IPS-NIHi11 (cell line): ENCODE results near the gene TUBGCP2.
"Not testable (repeated sequence)": the region's sequence is repeated elsewhere in the genome, so short reads cannot be mapped to it uniquely, and the experiment has no call there.

Experiments
- DNase-seq: peaks from one replicate; pipeline ENCODE4 v3.0.0; 2012; ENCODE audit warnings: mixed read lengths, low spot score

The TUBGCP2 gene

DNA sequence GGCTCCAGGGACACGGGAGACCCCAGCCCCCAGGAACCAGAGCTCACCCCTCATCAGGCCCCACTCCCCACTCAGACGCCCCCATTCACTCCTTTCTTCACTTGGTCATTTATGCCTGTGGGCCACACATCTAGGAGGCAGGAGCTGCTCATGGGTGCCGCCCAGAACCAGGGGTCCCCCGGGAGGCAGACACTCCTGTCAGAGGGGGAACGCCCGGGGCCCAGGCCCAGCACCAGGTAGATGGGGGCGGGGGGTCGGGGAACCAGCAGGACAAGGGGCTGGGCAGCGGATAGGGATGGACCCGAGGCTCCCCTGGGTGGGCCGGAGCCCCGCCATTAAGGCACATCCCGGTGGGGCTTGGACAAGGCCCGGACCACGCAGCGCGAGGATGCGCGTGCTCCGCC is 16.2 kb upstream of the TUBGCP2 start:
- DNase-seq: no peak

DNA sequence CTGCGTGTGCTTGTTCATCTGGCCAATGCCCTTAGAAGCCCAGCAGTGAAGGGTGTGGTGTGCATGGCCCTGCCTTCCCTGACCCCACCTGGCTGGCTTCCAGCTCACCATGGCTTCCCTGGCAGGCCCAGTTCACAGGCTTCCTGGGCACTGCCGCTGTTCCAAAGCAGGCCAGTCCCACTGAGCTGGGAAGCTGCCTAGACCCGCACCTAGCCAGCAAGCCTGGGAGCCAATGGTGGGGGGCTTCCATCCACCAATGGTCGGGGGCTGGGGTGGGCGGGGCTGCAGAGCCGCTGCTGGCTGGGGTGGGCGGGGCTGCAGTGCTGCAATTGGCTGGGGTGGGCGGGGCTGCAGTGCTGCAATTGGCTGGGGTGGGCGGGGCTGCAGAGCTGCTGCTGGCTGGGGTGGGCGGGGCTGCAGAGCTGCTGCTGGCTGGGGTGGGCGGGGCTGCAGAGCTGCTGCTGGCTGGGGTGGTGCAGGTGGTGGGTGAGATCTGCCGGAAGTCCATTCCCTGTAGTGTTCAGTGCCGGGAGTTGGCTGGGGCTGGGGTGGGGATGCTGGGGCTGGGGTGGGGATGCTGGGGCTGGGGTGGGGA is 15.6 kb upstream of the TUBGCP2 start:
- DNase-seq: peak; percentile 79

DNA sequence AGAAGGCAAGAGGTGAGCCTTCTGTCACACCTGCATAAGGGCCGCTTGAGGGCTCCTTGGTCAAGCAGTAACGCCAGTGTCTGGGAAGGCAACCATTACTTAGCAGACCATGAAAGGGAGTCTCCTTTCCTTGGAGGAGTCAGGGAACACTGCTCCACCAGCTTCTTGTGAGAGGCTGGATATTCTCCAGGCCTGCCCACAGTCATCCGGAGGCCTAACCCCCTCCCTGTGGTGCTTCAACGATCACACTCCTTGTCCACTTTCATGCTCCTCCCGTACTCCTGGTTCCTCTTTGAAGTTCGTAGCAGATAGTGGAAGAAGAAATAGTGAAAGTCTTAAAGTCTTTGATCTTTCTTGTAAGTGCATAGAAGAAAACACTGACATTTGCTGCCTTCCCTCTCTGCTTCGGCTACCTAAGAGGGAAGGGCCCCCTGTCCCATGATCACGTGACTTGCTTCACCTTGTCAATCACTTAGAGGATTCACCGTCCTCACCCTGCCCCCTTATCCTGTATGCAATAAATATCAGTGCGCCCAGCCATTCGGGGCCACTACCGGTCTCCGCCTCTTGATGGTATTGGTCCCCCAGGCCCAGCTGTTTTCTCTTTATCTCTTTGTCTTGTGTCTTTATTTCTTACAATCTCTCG is 13.5 kb upstream of the TUBGCP2 start:
- DNase-seq: not testable (repeated sequence)

DNA sequence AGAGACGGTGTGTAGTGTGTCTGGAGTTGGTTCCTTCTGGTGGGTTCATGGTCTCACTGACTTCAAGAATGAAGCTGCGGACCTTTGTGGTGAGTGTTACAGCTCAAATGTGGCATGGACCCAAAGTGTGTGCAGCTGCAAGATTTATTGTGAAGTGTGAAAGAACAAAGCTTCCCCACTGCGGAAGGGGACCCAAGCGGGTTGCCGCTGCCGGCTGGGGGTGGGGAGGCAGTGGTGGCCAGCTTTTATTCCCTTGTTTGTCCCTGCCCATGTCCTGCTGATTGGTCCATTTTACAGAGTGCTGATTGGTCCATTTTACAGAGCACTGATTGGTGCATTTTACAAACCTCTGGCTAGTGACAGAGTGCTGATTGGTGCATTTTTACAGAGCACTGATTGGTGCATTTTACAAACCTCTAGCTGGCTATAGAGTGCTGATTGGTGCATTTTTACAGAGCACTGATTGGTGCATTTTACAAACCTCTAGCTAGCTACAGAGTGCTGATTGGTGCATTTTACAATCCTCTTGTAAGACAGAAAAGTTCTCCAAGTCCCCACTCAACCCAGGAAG is 12.3 kb upstream of the TUBGCP2 start:
- DNase-seq: not testable (repeated sequence)

DNA sequence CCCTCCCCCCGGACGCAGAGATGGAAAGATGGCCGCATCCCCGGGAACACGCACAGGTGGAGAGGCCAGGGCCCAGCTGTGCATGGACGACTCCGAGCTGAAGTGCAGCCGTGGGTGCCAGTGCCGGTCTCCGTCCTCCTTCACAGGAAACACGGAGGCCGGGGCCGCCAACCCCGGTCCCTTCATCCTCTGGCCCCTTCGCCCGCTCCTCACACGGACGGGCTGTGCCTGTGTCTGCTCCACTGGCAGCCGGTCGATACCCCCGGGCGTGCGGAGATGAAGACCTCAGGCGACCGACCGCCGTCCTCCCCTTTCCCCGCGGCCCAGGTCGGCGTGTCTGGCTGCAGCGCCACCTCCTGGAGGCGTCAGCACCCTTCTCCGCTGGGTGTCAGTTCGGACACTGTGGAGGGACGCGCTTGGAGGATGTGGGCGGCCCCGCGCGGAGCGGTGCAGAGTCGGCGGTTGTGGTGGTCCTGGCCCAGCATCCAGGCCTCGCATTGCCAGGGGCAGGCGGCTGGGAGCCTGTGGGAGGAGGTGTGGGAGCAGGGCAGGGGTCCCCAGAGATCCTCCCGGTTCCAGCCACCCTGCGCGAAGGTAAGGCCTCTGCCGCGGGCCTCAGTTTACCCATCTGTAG is 9.9 kb upstream of the TUBGCP2 start:
- DNase-seq: peak; percentile 83

DNA sequence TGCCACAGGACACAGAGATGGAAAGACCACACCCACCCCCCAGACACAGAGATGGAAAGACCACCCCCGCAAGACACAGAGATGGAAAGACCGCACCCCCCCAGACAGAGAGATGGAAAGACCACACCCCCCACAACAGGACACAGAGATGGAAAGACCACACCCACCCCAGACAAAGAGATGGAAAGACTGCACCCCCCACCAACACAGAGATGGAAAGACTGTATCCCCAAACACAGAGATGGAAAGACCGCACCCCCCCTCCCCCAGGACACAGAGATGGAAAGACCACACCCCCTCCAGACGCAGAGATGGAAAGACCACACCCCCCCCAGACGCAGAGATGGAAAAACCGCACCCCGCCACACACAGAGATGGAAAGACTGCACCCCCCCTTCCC is 8.1 kb upstream of the TUBGCP2 start:
- no peak for DNase-seq

DNA sequence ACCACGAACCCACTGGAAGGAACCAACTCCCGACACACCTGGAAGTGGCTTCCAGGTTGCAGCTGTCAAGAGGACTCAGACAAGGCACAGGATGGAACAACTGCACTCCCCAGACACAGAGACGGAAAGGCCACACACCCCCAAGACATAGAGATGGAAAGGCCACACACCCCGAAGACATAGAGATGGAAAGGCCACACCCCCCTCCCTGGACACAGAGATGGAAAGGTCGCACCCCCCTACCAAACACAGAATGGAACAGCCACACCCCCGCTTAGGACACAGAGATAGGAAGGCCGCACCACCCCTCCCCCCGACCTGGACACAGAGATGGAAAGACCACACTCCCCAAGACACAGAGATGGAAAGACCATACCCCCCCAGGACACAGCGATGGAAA is 7.6 kb upstream of the TUBGCP2 start:
- no peak for DNase-seq

DNA sequence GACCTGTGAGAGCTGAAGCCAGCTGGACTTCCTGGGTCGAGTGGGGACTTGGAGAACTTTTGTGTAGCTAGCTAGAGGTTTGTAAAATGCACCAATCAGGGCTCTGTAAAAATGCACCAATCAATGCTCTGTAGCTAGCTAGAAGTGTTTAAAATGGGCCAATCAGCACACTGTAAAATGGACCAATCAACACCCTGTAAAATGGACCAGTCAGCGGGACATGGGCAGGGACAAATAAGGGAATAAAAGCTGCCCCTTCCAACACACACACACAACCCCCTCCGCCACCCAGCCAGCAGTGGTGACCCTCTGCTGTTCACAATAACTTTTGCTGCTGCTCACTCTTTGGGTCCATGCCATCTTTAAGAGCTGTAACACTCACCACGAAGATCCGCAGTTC is 7.2 kb upstream of the TUBGCP2 start:
- DNase-seq: no peak

DNA sequence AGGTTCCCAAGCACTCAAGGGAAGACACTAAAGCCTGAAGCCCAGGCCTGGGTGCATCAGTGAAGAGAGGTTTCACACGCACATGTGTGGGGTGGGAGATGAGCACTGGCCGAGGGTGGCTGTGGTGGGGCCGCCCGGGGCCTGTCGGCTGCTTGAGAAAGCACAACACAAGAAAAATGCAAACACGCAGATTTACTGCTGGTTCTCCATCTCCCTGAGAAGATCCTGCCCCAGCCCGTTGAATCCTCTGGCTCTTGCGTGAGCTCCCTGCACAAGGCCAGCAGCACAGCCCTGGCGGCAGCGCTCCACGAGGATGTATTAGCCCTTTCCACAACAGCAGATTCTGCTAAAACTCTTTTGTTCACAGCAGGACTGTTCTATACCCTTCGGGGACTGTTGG is 6.2 kb upstream of the TUBGCP2 start:
- no peak for DNase-seq

DNA sequence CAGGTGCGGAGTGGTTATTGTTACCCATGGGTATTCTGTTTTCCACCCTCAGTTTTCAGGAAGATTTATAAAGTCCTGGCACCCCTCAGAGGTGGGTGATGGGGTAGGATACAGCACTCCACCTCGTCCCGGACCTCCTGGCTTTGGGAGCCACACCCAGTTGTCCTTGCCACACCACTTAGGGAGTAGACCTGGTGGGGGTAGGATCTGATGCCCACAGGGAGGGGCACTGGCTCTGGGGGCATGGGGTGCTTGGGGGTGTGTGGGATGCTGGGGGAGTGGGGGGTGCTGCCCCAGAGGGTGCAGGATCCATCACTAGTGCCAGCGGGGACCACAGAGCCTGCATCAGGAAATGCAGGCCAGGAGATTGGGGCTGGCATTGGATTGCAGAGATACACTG is 4.5 kb upstream of the TUBGCP2 start:
- DNase-seq: no peak

DNA sequence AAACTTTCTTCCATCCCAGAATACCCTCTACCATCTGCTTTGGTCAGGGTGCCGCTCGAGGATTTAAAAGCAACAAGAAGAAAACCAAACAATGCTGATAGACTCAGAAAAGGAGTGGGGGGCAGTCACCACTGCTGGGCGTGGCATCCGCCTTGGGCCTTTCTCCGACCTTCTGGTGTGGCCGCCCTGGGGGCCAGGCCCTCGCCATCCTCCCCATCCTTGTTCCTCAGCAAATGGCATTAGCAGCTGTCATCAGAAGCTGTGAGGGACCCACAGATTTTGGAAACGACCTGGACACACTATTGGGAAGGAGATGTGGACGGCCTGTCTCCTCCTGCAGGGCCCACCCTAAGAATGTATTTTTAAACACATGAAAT is 4.1 kb upstream of the TUBGCP2 start:
- no peak for DNase-seq

DNA sequence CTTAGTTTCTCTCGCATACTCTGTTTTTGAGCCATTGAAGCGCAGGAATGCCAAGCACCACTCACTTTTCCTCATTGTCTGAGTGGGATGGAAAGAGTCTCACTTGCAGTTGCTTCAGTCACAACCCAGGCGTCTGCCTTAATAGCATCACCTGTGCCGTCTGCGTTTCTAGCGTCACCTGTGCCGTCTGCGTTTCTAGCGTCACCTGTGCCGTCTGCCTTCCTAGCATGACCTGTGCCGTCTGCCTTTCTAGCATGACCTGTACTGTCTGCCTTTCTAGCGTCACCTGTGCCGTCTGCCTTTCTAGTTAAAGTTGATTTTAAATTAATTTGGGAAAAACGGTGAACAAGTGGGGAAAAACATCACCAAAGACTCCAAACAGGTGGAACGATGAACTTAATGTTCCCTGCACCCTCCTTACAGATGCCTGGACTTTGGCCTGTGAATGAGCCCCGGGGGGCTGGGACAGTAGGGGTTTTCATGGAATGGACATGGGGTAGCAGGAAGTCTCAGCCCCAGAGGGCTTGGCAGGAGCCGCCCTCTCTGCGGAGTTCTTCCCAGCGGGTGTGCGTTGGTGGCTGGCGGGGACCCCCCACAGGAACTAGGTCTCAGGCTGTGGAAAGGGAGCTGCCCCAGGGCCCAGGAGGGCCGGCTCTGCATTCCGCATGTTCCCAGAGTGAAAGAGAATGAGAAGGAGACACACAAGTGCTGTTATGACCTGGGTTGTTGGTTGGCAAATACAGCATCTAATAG is 3.5 kb upstream of the TUBGCP2 start:
- no peak for DNase-seq

DNA sequence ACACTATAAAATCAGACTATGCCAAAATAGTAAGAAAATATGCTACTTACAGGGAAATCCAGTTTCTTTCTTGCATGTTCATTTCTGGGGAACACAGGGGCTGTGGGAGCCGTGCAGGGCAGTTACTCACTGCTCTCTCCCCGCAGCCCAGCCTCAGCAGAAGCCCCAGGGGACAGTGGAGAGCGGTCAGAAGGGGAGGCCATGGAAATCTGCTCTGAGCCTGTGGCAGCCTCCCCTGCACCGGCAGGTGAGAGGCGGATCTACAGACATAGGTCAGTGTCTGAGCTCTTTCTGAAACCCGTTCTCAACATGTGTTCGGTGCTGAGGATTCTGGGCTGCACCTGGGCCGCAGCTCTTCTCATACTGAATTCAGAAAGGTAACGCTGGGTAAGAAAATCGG is 2.9 kb upstream of the TUBGCP2 start:
- no peak for DNase-seq

DNA sequence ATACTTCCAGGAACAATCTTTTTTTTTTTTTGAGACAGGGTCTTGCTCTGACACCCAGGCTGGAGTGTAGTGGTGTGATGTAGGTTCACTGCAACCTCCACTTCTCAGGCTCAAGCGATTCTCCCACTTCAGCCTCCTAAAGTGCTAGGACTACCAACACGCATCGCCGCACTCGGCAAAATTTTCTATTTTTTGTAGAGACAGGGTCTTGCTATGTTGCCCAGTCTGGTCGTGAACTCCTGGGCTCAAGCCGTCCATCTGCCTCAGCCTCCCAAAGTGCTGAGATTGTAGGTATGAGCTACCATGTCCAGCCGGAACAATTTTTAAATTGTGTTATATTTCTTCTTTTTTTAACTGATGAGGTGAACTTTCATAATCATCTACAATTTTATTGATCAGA is 2.1 kb upstream of the TUBGCP2 start:
- no peak for DNase-seq

DNA sequence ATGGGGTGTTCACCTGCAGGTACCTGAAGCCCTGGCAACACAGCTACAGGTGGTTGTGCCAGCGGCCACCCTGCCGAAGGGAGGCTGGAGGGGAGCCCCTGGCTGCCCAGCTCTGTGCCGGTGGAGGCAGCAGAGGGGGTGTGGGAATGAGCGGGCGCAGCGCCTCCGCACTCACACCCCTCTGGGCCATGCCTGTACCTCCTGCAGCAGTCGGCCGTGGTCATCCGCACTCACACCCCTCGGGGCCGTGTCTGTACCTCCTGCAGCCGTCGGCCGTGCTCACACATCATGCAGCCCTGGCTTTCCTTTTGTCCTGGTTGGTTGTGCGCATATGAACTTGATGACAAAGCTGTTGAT is 1.7 kb upstream of the TUBGCP2 start:
- DNase-seq: no peak

DNA sequence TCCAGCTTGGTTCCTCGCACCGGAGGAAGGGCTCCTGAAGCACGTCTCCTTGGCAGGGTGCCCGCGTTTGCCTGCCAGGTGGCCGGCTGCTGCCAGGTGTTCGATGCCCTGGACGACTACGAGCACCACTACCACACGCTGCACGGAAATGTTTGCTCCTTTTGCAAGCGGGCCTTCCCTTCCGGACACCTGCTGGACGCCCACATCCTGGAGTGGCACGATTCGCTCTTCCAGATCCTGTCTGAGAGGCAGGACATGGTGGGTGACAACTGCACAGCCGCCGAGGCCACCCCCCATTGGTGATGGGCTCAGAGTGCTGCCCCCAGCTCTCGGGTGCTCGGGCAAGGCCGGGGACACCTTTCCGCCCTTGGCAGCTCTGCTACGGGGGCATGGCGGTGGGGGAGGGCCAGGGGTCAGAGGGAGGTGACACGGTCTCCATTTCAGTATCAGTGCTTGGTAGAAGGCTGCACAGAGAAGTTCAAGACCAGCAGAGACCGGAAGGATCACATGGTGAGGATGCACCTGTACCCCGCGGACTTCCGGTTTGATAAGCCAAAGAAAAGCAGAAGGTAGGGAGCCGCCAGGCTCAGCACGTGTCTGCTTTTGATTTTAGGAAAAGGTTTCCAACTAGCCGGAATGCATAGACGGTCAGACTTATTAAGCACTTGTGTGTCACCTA is 1.2 kb upstream of the TUBGCP2 start:
- DNase-seq: no peak

DNA sequence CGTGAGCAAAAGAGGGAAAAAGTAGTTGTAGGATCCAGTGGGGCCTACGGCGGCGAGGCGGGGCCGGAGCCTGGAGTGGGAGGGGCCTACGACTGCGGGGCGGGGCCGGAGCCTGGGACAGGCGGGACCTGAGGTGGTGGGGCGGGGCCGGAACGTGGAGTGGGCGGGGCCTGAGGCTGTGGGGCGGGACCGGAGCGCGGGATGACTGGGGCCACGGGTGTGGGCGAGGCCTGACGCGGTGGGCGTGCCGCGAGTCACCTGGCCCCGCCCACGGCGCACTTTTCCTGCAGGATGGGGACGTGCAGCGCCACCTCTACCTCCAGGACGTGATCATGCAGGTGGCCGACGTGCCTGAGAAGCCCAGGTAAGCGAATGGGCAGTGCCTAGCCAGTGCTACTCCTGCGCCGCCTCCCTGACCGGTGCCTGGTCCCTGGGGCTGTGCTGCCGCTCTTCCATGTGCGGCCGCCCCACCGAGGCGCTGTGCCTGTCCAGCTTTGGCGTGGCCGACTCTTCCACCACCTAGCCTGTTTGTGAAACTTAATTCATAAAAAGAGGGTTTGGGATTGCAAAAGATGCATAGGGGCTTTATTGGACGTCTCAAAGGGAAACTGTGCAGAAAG is 538 bp upstream of the TUBGCP2 start:
- peak; percentile 97 for DNase-seq

DNA sequence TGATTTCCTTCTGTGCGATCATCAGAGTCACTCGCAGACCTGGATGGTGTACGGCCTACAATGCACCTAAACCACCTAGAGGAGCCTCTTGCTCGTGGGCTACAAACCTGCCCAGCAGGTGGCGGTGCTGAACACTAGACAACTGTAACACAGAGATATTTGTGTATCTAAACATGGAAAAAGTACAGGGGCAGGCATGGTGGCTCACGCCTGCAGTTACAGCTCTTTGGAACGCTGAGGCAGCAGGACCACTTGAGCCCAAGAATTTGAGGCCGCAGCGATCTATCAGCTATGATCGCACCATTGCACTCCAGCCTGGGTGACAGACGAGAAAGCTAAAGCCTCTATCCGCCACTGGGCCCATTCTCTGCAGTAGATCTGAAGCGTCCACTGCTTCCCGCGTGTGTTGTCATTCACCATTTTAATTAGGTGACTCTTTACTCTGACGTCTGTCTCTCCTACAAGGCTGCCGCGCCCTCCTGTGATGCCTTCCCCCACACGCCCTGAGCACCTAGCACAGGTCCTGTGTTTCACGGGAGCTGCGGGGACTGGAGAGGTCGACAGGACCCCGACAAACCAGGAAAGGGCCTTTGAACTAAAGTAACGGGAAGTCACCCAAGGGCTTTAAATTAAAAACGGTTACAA is 774 bp downstream of the TUBGCP2 start:
- peak; percentile 73 for DNase-seq

DNA sequence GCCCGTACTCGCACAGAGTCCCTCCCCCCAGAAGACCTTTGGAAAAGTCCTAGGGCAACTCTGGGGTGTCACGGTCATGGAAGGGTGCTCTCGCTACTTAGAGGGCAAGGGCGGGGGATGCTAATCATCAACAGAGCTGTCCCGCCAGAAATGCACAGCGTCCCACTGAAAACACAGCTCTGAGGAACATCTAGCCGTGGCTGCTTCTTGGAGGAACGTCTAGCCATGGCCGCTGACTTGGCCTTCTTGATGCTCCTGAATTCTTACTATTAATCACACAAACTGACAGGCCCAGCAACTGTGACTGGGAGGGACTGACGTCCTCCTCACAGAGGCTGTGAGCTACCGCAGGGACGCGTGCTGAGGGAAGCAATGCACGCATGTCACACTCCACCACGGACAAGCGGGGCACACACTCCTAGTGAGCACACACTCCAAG is 1.7 kb downstream of the TUBGCP2 start:
- DNase-seq: no peak

DNA sequence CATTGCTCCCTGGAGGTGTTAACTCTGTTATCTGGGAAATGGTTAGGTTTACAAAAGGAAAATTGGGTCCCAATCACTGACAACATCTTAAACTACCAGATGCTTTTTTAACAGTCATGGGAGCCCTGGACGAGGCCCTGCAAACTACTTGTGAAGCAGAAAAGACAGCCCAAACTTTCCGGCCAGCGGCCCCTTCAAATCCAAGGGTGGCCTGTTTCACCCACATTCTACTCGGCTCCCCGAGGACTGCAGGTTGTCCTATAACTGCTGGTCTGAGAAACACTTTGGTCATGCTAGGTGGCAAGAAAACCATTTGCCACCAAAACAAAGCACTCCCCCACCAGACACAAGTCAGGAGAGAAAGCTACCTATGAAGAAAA is 2.6 kb downstream of the TUBGCP2 start:
- DNase-seq: no peak

DNA sequence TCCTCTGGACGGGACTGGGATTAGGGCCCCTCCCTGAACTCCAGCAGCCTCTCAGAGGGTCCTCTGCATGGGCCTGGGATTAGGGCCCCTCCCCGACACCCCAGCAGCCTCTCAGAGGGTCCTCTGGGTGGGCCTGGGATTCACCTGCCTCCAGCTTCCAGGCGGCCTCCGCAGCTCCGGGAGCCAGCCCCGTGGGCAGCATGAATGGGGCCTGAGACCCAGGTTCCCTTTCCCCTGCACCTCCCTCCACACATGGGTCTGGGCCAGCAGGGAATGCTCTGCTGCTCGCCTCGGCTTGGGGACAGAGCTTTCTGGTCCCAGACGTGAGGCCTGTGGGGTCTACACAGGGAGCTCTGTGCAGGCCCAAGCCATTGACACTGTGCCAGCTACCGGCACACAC is 5.5 kb downstream of the TUBGCP2 start:
- DNase-seq: no peak
